Endothelial cell (in vitro differentiated cells): ENCODE data around the gene RASA3. TPM values are rescaled to one million over a fixed set of nuclear protein-coding genes. Genes with fewer than 3 reads are reported as not detected.

ENCODE experiments used
- DNase-seq: peaks from one replicate; pipeline ENCODE4 v3.0.0; 2021; ENCODE audit warnings: low spot score
- H3K27ac Mint-ChIP-seq: one replicate; pipeline ENCODE4 v1.8.0; 2021; ENCODE audit warnings: mixed read lengths, inconsistent platforms; ENCODE audit not compliant: unreplicated experiment
- H3K27me3 Mint-ChIP-seq: one replicate; pipeline ENCODE4 v1.8.0; 2021; ENCODE audit warnings: mild to moderate bottlenecking, moderate library complexity, mixed read lengths, inconsistent platforms; ENCODE audit not compliant: unreplicated experiment
- H3K36me3 Mint-ChIP-seq: one replicate; pipeline ENCODE4 v1.8.0; 2021; ENCODE audit warnings: mild to moderate bottlenecking, low read depth, mixed read lengths, inconsistent platforms; ENCODE audit not compliant: unreplicated experiment
- H3K4me1 Mint-ChIP-seq: one replicate; pipeline ENCODE4 v1.8.0; 2021; ENCODE audit warnings: mild to moderate bottlenecking, mixed read lengths, inconsistent platforms; ENCODE audit not compliant: unreplicated experiment
- H3K4me3 Mint-ChIP-seq: one replicate; pipeline ENCODE4 v1.8.0; 2021; ENCODE audit warnings: mild to moderate bottlenecking, mixed read lengths, inconsistent platforms; ENCODE audit not compliant: unreplicated experiment
- H3K9me3 Mint-ChIP-seq: one replicate; pipeline ENCODE4 v1.8.0; 2021; ENCODE audit warnings: mixed read lengths, inconsistent platforms; ENCODE audit not compliant: unreplicated experiment
- CTCF ChIP-seq: fragments of 200-600 bp; sonication (generic); IDR thresholded peaks from one replicate; pipeline ENCODE4 v1.5.0; 2021; ENCODE audit warnings: antibody characterized with exemption; ENCODE audit not compliant: unreplicated experiment
- total RNA-seq: library from RNA; stranded (reverse); fragmentation: NEBNext Ultra II Directional; extraction: Animal tissue kit (Norgen Biotek cat#: 25700); gene quantifications from one replicate; pipeline ENCODE4 v1.2.1, GENCODE V29; 2021; ENCODE audit not compliant: unreplicated experiment

The RASA3 gene
- total RNA-seq, 1 donor from 2014 or later = 34.0 TPM

GRCh38 chr13:113974304-113975281 is 157.8 kb downstream of the RASA3 start:
- Mint-ChIP-seq H3K27ac (no peak overlapping the region), H3K27me3 (peaks cover 7% of the 10 kb centered on the region), H3K4me3 (no peak overlapping the region), H3K9me3 (no peaks in the 10 kb centered on the region), H3K4me1 (no peaks in the 10 kb centered on the region), H3K36me3 (peaks cover 28% of the 10 kb centered on the region)
- no peak for DNase-seq
- TF ChIP-seq CTCF = no peak

- no peak for TF ChIP-seq CTCF
- H3K4me1 Mint-ChIP-seq = no peaks in the 10 kb centered on the region
- peaks cover 22% of the 10 kb centered on the region for H3K36me3 Mint-ChIP-seq
- no peak within 1 kb of the TSS for H3K4me3 Mint-ChIP-seq
- H3K9me3 Mint-ChIP-seq = no peaks in the 10 kb centered on the region
- DNase-seq = no peak
- no peak within 1 kb of the TSS for H3K27ac Mint-ChIP-seq
- peaks cover 9% of the 10 kb centered on the region for H3K27me3 Mint-ChIP-seq
Observed at GRCh38 chr13:113973218-113974164, 158.9 kb downstream of the RASA3 start, which contains the start of gene C13orf46. Gene C13orf46, minus strand, starts transcription at chr13:113974076. Its CDS starts 79 bp downstream, at chr13:113973997.

GRCh38 chr13:113972451-113973217 is 159.8 kb downstream of the RASA3 start:
- Mint-ChIP-seq H3K27ac (no peak overlapping the region), H3K36me3 (peaks cover 20% of the 10 kb centered on the region), H3K9me3 (no peaks in the 10 kb centered on the region), H3K27me3 (peaks cover 11% of the 10 kb centered on the region), H3K4me3 (no peak overlapping the region), H3K4me1 (no peaks in the 10 kb centered on the region)
- DNase-seq = no peak
- no peak for TF ChIP-seq CTCF

GRCh38 chr13:113971471-113972231 is 160.8 kb downstream of the RASA3 start:
- no peak overlapping the region for H3K27ac Mint-ChIP-seq
- H3K4me3 Mint-ChIP-seq = no peak overlapping the region
- no peaks in the 10 kb centered on the region for H3K4me1 Mint-ChIP-seq
- H3K9me3 Mint-ChIP-seq = no peaks in the 10 kb centered on the region
- TF ChIP-seq CTCF = no peak
- peaks cover 20% of the 10 kb centered on the region for H3K36me3 Mint-ChIP-seq
- no peak for DNase-seq
- peaks cover 11% of the 10 kb centered on the region for H3K27me3 Mint-ChIP-seq
